ENCODE measurements around the gene EEFSEC.

- no peak for TF ChIP-seq POLR2AphosphoS5 (IDR thresholded peaks at IDR 0.05; ENCODE audit: insufficient read depth in 1 of 2, low read depth in 1 of 2)
- TF ChIP-seq, protein P1, sequence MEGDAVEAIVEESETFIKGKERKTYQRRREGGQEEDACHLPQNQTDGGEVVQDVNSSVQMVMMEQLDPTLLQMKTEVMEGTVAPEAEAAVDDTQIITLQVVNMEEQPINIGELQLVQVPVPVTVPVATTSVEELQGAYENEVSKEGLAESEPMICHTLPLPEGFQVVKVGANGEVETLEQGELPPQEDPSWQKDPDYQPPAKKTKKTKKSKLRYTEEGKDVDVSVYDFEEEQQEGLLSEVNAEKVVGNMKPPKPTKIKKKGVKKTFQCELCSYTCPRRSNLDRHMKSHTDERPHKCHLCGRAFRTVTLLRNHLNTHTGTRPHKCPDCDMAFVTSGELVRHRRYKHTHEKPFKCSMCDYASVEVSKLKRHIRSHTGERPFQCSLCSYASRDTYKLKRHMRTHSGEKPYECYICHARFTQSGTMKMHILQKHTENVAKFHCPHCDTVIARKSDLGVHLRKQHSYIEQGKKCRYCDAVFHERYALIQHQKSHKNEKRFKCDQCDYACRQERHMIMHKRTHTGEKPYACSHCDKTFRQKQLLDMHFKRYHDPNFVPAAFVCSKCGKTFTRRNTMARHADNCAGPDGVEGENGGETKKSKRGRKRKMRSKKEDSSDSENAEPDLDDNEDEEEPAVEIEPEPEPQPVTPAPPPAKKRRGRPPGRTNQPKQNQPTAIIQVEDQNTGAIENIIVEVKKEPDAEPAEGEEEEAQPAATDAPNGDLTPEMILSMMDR (IDR thresholded peaks at IDR 0.05), result no peak
These were observed 176.4 kb downstream of the EEFSEC start for GRCh38 chr3:128329491-128330213.
